GM23338 (cell line): ENCODE data around the gene CEP135. TPM values are rescaled to one million over a fixed set of nuclear protein-coding genes. Genes with fewer than 3 reads are reported as not detected.
A peak's percentile ranks its signal among the peaks of the same experiment; 100 is the strongest.

ENCODE experiments used
- ATAC-seq: fragments of 200-7000 bp; cut with Tn5 transposase; 3 replicates; pipeline ENCODE4 v1.9.1; 2020
- DNase-seq: peaks from one replicate; pipeline ENCODE4 v3.0.0-alpha.2; 2015; ENCODE audit warnings: low spot score
- H2AFZ ChIP-seq: fragments of 200-600 bp; sonication (generic); 2 replicates; pipeline ENCODE4 v1.8.0; 2016; ENCODE audit warnings: antibody characterized with exemption, mild to moderate bottlenecking, moderate library complexity
- H3F3A ChIP-seq: fragments of 200-600 bp; sonication (generic); replicated peaks from 2 replicates; pipeline ENCODE4 v1.8.0; 2017; ENCODE audit warnings: antibody characterized with exemption, mixed run types, low read depth
- H3K27ac ChIP-seq: fragments of 200-600 bp; sonication (generic); 2 replicates; pipeline ENCODE4 v1.6.1; 2016; ENCODE audit warnings: low read depth
- H3K27me3 ChIP-seq: fragments of 200-600 bp; sonication (generic); 2 replicates; pipeline ENCODE4 v1.8.0; 2016; ENCODE audit warnings: mild to moderate bottlenecking, mixed run types, moderate library complexity; ENCODE audit not compliant: insufficient read depth
- H3K36me3 ChIP-seq: fragments of 200-600 bp; sonication (generic); 2 replicates; pipeline ENCODE4 v1.8.0; 2016; ENCODE audit warnings: mild to moderate bottlenecking; ENCODE audit not compliant: insufficient read depth
- H3K4me1 ChIP-seq: fragments of 200-600 bp; sonication (generic); 2 replicates; pipeline ENCODE4 v1.8.0; 2016; ENCODE audit warnings: mild to moderate bottlenecking, moderate library complexity; ENCODE audit not compliant: insufficient read depth
- H3K4me2 ChIP-seq: fragments of 200-600 bp; sonication (generic); 2 replicates; pipeline ENCODE4 v1.7.1; 2017; ENCODE audit warnings: mixed run types
- H3K4me3 ChIP-seq: fragments of 200-600 bp; sonication (generic); 2 replicates; pipeline ENCODE4 v1.6.1; 2016; ENCODE audit warnings: mixed run types
- H3K79me2 ChIP-seq: fragments of 200-600 bp; sonication (generic); replicated peaks from 2 replicates; pipeline ENCODE4 v1.8.0; 2017; ENCODE audit warnings: mild to moderate bottlenecking; ENCODE audit not compliant: insufficient read depth
- H3K9me2 ChIP-seq: fragments of 200-600 bp; sonication (generic); 2 replicates; pipeline ENCODE4 v1.8.0; 2017; ENCODE audit not compliant: insufficient read depth
- H4K20me1 ChIP-seq: fragments of 200-600 bp; sonication (generic); replicated peaks from 2 replicates; pipeline ENCODE4 v1.8.0; 2017; ENCODE audit warnings: mild to moderate bottlenecking; ENCODE audit not compliant: insufficient read depth
- H3K27ac Mint-ChIP-seq: 2 replicates; pipeline ENCODE4 v1.8.0; 2020; ENCODE audit warnings: inconsistent platforms, mild to moderate bottlenecking, moderate library complexity, mixed read lengths
- H3K27me3 Mint-ChIP-seq: 3 replicates; pipeline ENCODE4 v1.8.0; 2022; ENCODE audit warnings: low read depth, mild to moderate bottlenecking, moderate library complexity, mixed read lengths, inconsistent platforms; ENCODE audit not compliant: insufficient read depth, poor library complexity
- H3K36me3 Mint-ChIP-seq: 3 replicates; pipeline ENCODE4 v1.8.0; 2021; ENCODE audit warnings: low read depth, mild to moderate bottlenecking, inconsistent platforms, moderate library complexity, mixed read lengths
- H3K4me1 Mint-ChIP-seq: 3 replicates; pipeline ENCODE4 v1.8.0; 2020; ENCODE audit warnings: mild to moderate bottlenecking, inconsistent platforms, mixed read lengths
- H3K4me3 Mint-ChIP-seq: 3 replicates; pipeline ENCODE4 v1.8.0; 2021; ENCODE audit warnings: moderate library complexity, mild to moderate bottlenecking, inconsistent platforms, mixed read lengths
- H3K9me3 Mint-ChIP-seq: 3 replicates; pipeline ENCODE4 v1.8.0; 2020; ENCODE audit warnings: moderate library complexity, mild to moderate bottlenecking, inconsistent platforms, mixed read lengths
- CREB1 ChIP-seq: fragments of 250-450 bp; sonication (Bioruptor Pico); IDR thresholded peaks from 2 replicates; pipeline ENCODE4 v1.5.0; 2020; ENCODE audit warnings: low read depth, mild to moderate bottlenecking, moderate library complexity
- CTCF ChIP-seq, 2 experiments: fragments of 200-600 bp in 1 of 2; sonication (generic) in 1 of 2; conservative IDR thresholded peaks; 2 replicates each; pipeline versions ENCODE4 v1.5.1 to v1.6.1; 2016 to 2017; ENCODE audit warnings: antibody characterized with exemption in 2 of 2, low read depth in 2 of 2, mild to moderate bottlenecking in 2 of 2, moderate library complexity in 1 of 2
- ETS1 ChIP-seq: IDR thresholded peaks from 2 replicates; pipeline ENCODE4 v1.6.1; 2016; ENCODE audit warnings: antibody characterized with exemption
- EZH2 ChIP-seq: fragments of 200-600 bp; sonication (generic); IDR thresholded peaks from one replicate; pipeline ENCODE4 v1.8.0; 2017; ENCODE audit warnings: antibody characterized with exemption, mild to moderate bottlenecking, low read depth; ENCODE audit not compliant: unreplicated experiment
- EZH2phosphoT487 ChIP-seq: fragments of 200-600 bp; sonication (generic); IDR thresholded peaks from one replicate; pipeline ENCODE4 v1.8.1; 2018; ENCODE audit warnings: antibody characterized with exemption; ENCODE audit not compliant: unreplicated experiment
- JUNB ChIP-seq: IDR thresholded peaks from one replicate; pipeline ENCODE4 v1.6.1; 2016; ENCODE audit warnings: antibody characterized with exemption; ENCODE audit not compliant: unreplicated experiment
- NANOG ChIP-seq: IDR thresholded peaks from 2 replicates; pipeline ENCODE4 v1.6.1; 2016; ENCODE audit warnings: antibody characterized with exemption, borderline replicate concordance
- POLR2AphosphoS5 ChIP-seq: IDR thresholded peaks from 2 replicates; pipeline ENCODE4 v1.6.1; 2016; ENCODE audit warnings: antibody characterized with exemption, low read depth
- STAT1 ChIP-seq: IDR thresholded peaks from one replicate; pipeline ENCODE4 v1.6.1; 2016; ENCODE audit warnings: antibody characterized with exemption; ENCODE audit not compliant: unreplicated experiment
- ZNF114 ChIP-seq: fragments of 250-450 bp; sonication (Bioruptor Pico); IDR thresholded peaks from 2 replicates; pipeline ENCODE4 v1.5.0; 2020; ENCODE audit warnings: mild to moderate bottlenecking, moderate library complexity
- ZNF331 ChIP-seq: fragments of 250-450 bp; sonication (Bioruptor Pico); IDR thresholded peaks from 2 replicates; pipeline ENCODE4 v1.5.0; 2020; ENCODE audit warnings: low read depth, mild to moderate bottlenecking, moderate library complexity
- ZNF462 ChIP-seq: fragments of 250-450 bp; sonication (Bioruptor Pico); IDR thresholded peaks from 2 replicates; pipeline ENCODE4 v1.5.0; 2020; ENCODE audit warnings: mild to moderate bottlenecking, moderate library complexity
- polyA plus RNA-seq: library from polyadenylated mRNA; unstranded; fragments of >200 nt; fragmentation: Nextera tagmentation; extraction: Ambion mirVana; gene quantifications from 2 replicates; pipeline ENCODE4 v1.2.1, GENCODE V29; 2016
- total RNA-seq: library from RNA; depleted of rRNA; stranded (reverse); fragments of >200 nt; shearing (Covaris generic); gene quantifications from 2 replicates; pipeline ENCODE4 v1.2.3, GENCODE V29; 2014
- TF ChIP-seq, protein P1 (sequence below): IDR thresholded peaks from one replicate; pipeline ENCODE4 v1.6.1; 2018; ENCODE audit warnings: antibody characterized with exemption; ENCODE audit not compliant: unreplicated experiment

Gene CEP135
- total and polyA plus RNA-seq, 2 experiments from 2014 or later, result 11.8 to 15.7 TPM

DNA sequence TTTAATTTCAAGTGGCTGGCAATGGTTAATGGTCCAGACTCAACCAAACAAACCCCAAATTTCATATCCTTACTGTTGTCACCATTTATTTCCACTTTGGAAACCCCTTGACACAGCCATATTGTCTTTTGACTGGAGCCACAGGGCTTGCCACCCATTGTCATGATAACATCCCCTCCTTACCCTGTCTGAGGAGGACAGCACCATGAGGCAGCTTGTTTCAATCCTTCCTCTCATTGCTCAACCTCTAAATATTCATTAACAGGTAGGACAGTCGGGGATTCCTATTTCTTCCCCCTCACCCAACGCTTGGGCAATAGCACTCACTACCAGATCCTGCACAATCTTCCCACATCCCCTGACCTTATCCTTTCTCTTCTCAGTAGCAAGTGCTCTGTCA, 92.1 kb downstream of the CEP135 start:
- no peak overlapping the region for H3K27ac Mint-ChIP-seq
- H3K36me3 Mint-ChIP-seq, result peaks cover 4% of the 10 kb centered on the region; the same call in 1 of the 3 replicates

More for the DNA sequence above, 92.1 kb downstream of the CEP135 start:
- 0 out of 2 replicates have a peak overlapping the region, but pooled peaks have one; percentile 20 for H3K4me2 ChIP-seq
- peak overlapping the region; percentile 75; the same call in 1 of the 2 replicates for H2AFZ ChIP-seq
- no peaks in the 10 kb centered on the region; the same call in 1 of the 2 replicates for H3K9me2 ChIP-seq
- Mint-ChIP-seq H3K4me3 (no peak overlapping the region), H3K4me1 (peaks cover 13% of the 10 kb centered on the region), H3K9me3 (no peaks in the 10 kb centered on the region; the same call in 2 of the 3 replicates), H3K27me3 (peaks cover 6% of the 10 kb centered on the region)
- H3K4me3 ChIP-seq, result no peak overlapping the region
- no peak for TF ChIP-seq CREB1 (CRISPR knock-in tag)
- no peak for TF ChIP-seq ZNF331 (CRISPR knock-in tag)
- no peak for TF ChIP-seq STAT1
- TF ChIP-seq EZH2, result no peak
- no peak for TF ChIP-seq JUNB
- no peak for TF ChIP-seq POLR2AphosphoS5
- TF ChIP-seq EZH2phosphoT487, result no peak
- TF ChIP-seq, protein P1, sequence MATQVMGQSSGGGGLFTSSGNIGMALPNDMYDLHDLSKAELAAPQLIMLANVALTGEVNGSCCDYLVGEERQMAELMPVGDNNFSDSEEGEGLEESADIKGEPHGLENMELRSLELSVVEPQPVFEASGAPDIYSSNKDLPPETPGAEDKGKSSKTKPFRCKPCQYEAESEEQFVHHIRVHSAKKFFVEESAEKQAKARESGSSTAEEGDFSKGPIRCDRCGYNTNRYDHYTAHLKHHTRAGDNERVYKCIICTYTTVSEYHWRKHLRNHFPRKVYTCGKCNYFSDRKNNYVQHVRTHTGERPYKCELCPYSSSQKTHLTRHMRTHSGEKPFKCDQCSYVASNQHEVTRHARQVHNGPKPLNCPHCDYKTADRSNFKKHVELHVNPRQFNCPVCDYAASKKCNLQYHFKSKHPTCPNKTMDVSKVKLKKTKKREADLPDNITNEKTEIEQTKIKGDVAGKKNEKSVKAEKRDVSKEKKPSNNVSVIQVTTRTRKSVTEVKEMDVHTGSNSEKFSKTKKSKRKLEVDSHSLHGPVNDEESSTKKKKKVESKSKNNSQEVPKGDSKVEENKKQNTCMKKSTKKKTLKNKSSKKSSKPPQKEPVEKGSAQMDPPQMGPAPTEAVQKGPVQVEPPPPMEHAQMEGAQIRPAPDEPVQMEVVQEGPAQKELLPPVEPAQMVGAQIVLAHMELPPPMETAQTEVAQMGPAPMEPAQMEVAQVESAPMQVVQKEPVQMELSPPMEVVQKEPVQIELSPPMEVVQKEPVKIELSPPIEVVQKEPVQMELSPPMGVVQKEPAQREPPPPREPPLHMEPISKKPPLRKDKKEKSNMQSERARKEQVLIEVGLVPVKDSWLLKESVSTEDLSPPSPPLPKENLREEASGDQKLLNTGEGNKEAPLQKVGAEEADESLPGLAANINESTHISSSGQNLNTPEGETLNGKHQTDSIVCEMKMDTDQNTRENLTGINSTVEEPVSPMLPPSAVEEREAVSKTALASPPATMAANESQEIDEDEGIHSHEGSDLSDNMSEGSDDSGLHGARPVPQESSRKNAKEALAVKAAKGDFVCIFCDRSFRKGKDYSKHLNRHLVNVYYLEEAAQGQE, result no peak
- TF ChIP-seq CTCF (conservative IDR thresholded peaks at IDR 0.05; ENCODE audit: low read depth in 2 of 2), result no peak
- TF ChIP-seq ZNF114 (CRISPR knock-in tag), result no peak
- no peak for TF ChIP-seq ZNF462 (CRISPR knock-in tag)
- TF ChIP-seq NANOG, result no peak
- TF ChIP-seq ETS1, result no peak
- DNase-seq (peak; percentile 21), ATAC-seq (peak; percentile 78)
- no peaks in the 10 kb centered on the region for H3K79me2 ChIP-seq
- no peaks in the 10 kb centered on the region for H3F3A ChIP-seq
- H4K20me1 ChIP-seq, result no peaks in the 10 kb centered on the region
- no peaks in the 10 kb centered on the region for H3K27me3 ChIP-seq
- peaks cover 6% of the 10 kb centered on the region; the same call in 1 of the 2 replicates for H3K4me1 ChIP-seq
- H3K36me3 ChIP-seq, result no peaks in the 10 kb centered on the region
- no peak overlapping the region for H3K27ac ChIP-seq
